NCI-H446 treated with DMSO at 0.1 percent for 48 hours (cell line): Measurements from ENCODE around the gene UQCRHL.

Experiments used
- DNase-seq: peaks from one replicate; lab custom pipeline; 2025; lab: John Stamatoyannopoulos, UW

The UQCRHL gene

GRCh38 chr1:15757575-15758342 is 49.7 kb downstream of the UQCRHL start:
- DNase-seq: no peak
